GM18951 (cell line): ENCODE results near the gene FOXP2.
"Not testable (repeated sequence)": the region's sequence is repeated elsewhere in the genome, so short reads cannot be mapped to it uniquely, and the experiment has no call there.

Source experiments
- POLR2A ChIP-seq: IDR thresholded peaks from 4 replicates; pipeline ENCODE4 v1.6.1; 2011; ENCODE audit warnings: mild to moderate bottlenecking; ENCODE audit not compliant: insufficient read length, insufficient read depth; ENCODE audit errors: extremely low read depth
- in situ Hi-C: fragments of 300-500 bp; cut with MboI; formaldehyde crosslinking; loops from one replicate; pipeline ENCODE4 v1.12.0; 2022; ENCODE audit warnings: low sequenced_read_pairs, mixed read lengths, inconsistent platforms; ENCODE audit not compliant: unreplicated experiment

FOXP2 gene

DNA sequence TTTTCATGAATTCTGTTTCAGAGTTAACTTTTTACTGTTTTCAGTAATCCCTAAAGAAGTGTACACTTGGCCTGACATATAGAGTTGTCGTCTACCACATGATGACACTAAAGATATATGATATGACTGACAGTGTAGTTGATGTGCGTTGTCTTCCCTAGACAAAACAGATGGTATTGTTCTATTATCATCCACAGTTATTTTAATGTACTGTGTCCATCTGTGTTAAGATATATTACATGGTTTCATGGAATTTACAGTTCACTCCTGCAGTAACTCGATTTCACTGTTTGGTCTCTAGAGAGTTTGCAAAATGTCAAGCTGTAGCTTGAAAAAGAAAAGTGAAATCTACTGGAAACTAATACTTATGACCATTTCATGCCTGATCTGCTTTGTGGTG is 18.1 kb downstream of the FOXP2 start:
- in situ Hi-C loops, result no loop called here
- no peak for TF ChIP-seq POLR2A

DNA sequence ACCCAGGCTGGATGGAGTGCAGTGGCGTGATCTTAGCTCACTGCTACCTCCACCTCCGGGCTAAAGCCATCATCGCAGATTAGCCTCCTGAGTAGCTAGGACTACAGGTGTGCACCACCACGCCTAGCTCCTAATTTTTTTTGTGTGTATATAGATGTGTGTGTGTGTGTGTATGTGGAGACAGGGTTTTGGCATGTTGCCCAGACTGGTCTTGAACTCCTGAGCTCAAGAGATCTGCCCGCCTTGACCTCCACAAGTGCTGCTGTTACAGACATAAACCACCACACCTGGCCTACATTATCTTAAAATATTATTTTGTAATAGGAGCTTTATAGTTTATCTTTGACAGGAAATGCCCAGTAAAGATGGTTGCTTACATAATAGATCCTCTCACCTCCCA is 25.0 kb downstream of the FOXP2 start:
- TF ChIP-seq POLR2A, result no peak

DNA sequence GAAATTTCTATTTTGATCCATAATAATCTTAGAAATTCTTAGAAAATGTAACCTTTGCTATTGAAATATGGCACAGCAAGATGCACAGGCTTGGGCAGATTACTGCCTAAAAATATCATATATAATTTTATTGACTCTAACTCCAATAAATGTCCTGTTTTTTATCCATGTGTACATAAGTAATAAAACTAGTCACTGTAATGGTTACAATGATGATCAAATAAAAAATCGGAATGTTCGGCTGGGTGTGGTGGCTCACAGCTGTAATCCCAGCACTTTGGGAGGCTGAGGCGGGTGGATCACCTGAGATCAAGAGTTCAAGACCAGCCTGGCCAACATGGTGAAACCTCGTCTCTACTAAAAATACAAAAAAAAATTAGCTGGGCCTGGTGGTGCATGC is 26.3 kb downstream of the FOXP2 start:
- in situ Hi-C loops, result not testable (repeated sequence)

More for the DNA sequence above, 25.0 kb downstream of the FOXP2 start:
- in situ Hi-C loops, result no loop called here

DNA sequence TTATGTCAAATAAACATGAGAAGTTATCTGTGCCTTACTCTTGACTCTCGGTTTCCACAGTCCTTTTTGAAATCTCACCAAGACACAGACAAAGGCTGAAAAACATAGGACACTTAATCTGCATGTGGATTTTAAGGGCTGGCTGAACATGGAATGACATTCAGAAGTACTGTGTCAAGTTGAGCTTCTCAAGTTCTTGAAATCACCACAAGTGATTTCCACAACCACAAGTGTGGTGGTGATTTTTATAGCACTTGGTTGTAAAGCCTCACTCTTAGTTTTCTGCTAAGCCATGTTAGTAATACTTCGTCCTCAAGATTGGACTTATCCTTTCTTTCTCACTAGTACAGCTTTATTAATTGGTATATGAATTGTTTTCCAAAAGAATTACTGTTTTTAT is 29.6 kb downstream of the FOXP2 start:
- TF ChIP-seq POLR2A, result no peak
- in situ Hi-C loops, result no loop called here

DNA sequence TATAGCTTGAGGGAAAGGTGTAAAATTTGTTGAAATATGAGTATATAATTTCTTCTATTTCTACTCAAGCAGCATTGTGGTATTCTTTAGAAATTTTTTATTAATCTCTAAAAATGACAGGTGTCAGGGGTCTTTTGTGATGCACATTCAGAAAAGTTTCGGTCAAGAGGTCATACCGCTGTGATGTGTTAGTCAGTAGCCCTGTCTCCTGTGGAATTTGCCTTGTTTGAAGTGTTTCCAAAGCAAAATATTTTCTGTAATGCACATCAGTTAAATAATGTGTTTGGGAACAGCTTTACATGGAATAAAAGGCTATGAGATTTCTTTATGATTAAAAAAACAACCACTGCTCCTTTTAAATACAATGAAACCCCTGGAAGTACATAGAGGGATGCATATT is 35.8 kb downstream of the FOXP2 start:
- in situ Hi-C loops, result no loop called here
- TF ChIP-seq POLR2A, result no peak

DNA sequence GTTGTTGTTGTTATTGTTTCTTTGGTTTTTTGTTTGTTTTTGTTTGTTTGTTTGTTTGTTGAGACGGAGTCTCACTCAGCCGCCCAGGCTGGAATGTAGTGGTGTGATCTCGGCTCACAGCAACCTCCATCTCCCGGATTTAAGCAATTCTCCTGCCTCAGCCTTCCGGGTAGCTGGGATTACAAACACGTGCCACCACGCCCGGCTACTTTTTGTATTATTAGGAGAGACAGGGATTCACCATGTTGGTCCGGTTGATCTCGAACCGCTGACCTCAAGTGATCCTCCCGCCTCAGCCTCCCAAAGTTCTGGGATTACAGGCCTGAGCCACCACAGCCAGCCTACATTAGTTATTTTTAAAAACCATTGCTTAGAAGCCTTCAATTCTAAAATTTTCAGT is 45.0 kb downstream of the FOXP2 start:
- TF ChIP-seq POLR2A, result no peak
- in situ Hi-C loops, result no loop called here

DNA sequence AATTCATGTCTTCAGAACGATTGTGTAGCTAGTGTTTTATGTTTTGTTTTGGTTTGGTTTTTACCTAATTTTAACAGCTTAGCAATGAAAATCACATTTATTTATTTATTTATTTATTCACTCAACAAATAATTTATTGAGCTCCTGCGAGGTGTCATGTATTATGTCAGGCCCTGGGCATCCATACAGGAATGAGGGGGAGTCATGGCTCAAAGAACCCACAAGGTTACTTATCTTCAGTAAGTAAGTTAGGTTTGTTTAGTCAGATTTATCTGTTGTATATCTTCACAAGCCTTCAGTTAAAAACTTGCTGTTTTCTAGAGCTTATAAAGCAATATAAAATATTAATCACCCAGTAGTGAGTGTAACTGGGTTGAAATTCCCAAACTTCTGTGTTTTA is 45.4 kb downstream of the FOXP2 start:
- TF ChIP-seq POLR2A, result no peak
- in situ Hi-C loops, result no loop called here

DNA sequence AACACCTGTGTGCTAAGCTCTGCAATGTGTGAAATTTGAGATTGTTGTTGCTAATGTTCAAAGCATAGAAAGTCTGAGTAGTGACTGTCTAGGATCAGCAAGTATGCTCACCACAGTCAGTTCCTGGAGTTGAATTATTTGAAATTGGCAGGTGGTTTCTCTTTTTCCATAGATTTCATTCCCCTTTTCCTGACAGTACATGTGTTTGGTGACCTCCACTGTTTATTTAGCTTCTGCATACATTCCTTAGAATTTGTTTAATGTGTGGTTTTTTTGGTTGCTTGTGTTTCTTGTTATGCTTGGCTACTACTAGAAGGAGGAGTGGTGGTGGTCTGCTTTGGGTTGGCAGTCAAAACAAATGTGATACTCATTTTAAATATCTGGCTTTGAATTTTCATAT is 52.3 kb downstream of the FOXP2 start:
- TF ChIP-seq POLR2A, result no peak
- in situ Hi-C loops, result no loop called here

DNA sequence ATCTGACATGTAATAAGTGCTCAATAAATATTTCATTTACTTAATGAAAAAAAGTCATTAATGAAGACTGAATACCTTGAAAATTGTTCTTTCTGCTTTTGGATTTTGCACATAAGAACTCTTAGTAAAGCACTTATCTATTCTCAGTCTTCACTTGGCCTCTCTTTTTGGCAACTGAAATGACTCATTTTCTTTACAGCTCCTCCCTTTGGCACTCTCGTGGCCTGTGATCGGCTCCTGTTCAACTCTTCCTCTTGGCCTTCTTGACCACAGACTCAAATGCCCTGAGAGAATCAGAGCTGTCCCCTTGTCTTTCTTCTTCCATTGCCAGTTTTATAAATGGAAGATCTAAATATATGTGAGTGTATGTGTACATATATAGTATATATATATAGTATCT is 54.2 kb downstream of the FOXP2 start:
- TF ChIP-seq POLR2A, result no peak
- in situ Hi-C loops, result no loop called here

DNA sequence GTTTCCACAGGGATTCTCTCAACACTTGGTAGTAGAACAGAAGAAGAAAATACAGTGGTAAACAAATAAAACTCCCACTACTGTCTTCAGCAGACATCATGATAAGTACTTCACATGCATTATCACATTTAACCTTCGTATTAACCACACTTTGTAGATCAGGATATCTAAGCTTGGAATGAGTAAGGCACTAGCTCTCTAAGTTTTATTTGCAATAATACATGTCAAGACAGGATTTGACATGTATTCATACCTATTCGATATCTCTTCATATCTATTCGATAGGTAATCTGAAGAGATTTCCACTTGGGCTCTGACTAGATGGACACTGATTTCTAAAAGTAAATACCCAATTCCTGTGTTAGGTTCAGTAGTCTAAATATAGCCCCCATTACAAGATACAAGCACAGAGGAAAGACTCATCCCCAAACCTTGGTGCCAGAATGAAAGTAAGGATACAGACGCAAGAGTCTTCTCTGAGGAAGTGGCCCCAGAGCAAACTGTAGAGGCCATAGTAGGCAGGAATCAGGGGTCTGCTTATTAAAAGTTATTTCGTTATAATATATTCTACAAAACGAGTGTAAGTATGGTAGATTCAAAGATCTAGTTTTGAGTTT is 58.4 kb downstream of the FOXP2 start:
- in situ Hi-C loops, result no loop called here
- no peak for TF ChIP-seq POLR2A

DNA sequence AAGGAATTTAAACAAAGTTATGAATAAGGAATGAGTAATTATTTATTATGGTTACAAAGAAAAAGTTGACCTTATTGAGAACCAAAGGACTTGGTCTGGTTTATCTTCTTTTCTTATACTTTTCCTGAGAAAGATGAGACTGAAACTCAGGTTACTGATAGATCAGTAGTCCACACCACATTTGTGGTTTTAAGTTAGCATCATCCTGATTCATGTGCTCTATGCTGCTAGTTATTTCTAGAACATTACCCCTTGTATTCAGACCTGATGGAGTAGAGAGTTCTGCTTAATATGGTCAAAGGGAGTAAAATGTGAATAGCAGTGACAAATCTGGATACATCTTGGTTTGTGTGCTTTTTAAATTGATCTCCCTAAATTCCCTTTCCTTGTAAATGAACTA is 63.8 kb downstream of the FOXP2 start:
- no peak for TF ChIP-seq POLR2A
- in situ Hi-C loops, result no loop called here

DNA sequence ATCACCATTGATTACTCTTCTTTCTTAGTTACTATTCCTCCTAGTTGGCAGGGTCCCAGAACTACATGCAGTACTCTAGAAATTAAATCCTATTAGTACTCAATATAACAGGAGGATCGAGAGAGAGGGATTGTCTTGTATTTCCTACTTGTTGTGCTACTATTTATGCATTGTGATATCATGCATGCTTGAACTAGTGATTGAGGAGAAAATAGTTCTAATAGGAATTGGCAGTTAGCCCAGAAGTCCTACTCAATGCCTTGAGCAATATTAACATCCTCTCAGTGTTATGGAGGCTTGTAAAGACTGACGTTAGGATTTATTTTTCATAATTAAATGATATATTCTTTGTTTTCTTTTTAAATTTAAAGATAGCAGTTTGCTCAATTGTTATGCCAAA is 67.4 kb downstream of the FOXP2 start:
- TF ChIP-seq POLR2A, result no peak
- in situ Hi-C loops, result no loop called here

DNA sequence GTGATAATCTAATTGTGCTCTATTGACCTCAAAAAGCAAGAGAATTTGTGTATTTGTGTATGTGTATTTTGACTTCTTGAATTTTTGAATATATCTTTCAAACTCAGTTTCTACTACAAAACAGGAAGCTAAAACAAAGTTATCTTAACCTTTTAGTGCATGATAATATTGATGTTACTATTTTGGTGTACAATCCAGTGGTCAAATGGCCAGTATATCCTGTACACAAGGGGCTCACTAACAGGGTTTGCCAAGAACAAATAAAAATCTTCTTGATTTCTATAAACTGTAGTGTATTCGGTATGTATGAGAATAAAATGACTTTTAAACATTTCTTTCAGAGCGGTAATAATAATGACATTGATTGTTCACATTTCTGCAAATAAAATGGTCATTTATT is 69.6 kb downstream of the FOXP2 start:
- TF ChIP-seq POLR2A, result no peak
- in situ Hi-C loops, result no loop called here

DNA sequence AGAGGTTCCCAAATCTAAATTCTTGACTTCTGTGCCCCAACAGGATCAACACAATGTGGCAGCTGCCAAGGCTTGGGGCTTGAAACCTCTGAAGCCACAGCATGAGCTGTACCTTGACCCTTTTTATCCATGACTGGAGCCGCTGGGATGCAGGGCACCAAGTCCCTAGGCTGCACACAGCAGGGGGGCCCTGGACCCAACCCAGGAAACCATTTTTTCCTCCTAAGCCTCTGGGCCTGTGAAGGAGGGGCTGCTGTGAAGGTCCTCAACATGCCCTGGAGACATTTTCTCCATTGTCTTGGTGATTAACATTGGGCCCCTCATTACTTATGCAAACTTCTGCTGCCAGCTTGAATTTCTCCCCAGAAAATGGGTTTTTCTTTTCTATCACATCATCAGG is 72.6 kb downstream of the FOXP2 start:
- in situ Hi-C loops, result no loop called here

DNA sequence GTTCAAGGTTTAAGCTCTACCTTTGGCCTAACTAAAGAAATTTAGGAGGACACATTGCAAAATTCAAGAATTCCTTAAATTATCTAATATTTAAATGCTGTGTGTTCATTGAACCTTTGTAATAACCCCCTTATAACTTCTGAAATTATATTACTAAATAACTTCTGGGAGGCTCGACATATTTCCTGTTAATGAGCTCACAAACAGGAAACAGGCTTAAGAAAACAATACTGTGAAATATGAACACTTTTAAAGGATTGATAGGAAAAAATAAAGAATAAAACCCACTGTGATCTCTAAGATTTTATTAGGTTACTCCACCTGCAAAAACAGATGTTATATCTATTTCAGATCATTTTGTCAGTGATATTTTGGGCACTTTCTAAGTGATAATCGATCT is 74.1 kb downstream of the FOXP2 start:
- no peak for TF ChIP-seq POLR2A
- in situ Hi-C loops, result no loop called here

More for the DNA sequence above, 72.6 kb downstream of the FOXP2 start:
- no peak for TF ChIP-seq POLR2A

DNA sequence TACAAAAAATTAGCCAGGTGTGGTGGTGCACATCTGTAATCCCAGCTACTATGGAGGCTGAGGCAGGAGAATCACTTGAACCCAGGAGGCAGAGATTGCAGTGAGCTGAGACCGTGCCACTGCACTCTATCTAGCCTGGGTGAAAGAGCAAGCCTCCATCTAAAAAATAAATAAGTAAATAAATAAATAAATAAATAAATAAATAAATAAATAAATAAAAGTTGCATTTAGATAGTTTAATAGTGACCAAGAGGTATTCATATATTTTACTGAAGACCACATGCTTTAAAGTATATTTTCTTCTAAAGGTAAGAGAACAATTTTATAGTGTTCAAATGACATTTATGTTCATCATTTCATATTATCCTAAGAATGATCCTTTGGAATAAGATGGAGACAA is 82.9 kb downstream of the FOXP2 start:
- in situ Hi-C loops, result not testable (repeated sequence)
